SH-SY5Y (cell line): Measurements from ENCODE around the gene ARHGAP33.

Source experiments
- GATA2 ChIP-seq: IDR thresholded peaks from 2 replicates; pipeline ENCODE4 v1.6.1; 2011; ENCODE audit warnings: mild to moderate bottlenecking, low read depth, low read length
- GATA3 ChIP-seq: IDR thresholded peaks from 2 replicates; pipeline ENCODE4 v1.6.1; 2011; ENCODE audit warnings: low read depth, mild to moderate bottlenecking, low read length, moderate library complexity

Gene ARHGAP33

DNA sequence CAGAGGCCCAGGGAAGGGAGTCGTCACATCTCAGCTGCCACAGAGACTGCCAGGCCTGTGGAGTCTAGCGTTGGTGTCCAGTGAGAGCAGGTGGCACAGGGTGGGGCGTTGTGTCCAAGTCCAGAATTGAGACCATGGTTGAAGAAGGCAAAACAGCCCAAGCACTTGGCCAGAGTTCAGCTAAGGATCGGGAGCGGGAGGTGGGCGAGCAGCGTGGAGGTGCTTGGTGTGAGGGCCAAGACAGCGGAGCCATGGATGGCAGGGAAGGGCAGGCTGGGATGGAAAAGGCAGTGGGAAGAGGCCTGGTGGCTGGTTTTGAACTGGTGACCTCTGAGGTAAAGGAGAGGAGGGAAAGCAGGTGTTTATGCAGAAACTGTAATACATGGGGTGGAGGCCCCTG is 41.1 kb upstream of the ARHGAP33 start:
- no peak for TF ChIP-seq GATA2
- TF ChIP-seq GATA3 = no peak

GRCh38 chr19:35734889-35735288 is 40.5 kb upstream of the ARHGAP33 start:
- no peak for TF ChIP-seq GATA2
- no peak for TF ChIP-seq GATA3

DNA sequence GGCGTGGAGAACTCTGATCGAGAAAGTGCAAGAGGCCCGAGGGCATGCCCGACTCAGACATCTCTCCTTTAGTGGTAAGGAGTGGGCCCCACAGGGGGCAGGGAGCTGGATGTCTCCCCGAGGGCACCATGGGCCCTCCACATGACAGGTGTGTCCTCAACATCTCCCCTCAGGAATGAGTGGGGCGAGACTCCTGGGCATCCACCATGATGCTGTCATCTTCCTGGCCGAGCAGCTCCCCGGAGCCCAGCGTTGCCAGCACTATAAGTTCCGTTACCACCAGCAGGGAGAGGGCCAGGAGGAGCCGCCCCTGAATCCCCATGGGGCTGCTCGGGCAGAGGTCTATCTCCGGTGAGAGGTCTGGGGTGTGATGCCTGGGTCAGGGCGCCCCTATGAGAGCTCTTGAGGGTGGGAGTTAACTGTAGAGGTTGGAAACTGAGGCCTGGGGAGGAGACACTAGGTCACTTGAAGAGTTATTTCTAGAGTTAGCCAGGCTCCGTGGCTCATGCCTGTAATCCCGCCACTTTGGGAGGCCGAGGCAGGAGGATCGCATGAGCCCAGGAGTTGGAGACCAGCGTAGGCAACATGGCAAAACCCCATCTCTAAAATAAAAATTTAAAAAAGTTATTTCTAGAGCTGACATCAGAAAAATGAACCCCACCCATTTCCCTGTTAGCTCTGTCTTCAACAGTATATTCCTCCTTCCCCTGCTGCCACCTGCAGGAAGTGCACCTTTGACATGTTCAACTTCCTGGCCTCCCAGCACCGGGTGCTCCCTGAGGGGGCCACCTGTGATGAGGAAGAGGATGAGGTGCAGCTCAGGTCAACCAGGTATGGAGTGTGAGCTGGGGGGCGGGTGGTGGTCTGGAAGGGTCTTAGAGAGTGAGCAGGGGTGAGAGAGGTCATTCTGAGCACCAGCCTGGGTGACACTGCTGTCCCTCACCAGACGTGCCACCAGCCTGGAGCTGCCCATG is 38.2 kb upstream of the ARHGAP33 start:
- TF ChIP-seq GATA3 (no peak), GATA2 (no peak)

DNA sequence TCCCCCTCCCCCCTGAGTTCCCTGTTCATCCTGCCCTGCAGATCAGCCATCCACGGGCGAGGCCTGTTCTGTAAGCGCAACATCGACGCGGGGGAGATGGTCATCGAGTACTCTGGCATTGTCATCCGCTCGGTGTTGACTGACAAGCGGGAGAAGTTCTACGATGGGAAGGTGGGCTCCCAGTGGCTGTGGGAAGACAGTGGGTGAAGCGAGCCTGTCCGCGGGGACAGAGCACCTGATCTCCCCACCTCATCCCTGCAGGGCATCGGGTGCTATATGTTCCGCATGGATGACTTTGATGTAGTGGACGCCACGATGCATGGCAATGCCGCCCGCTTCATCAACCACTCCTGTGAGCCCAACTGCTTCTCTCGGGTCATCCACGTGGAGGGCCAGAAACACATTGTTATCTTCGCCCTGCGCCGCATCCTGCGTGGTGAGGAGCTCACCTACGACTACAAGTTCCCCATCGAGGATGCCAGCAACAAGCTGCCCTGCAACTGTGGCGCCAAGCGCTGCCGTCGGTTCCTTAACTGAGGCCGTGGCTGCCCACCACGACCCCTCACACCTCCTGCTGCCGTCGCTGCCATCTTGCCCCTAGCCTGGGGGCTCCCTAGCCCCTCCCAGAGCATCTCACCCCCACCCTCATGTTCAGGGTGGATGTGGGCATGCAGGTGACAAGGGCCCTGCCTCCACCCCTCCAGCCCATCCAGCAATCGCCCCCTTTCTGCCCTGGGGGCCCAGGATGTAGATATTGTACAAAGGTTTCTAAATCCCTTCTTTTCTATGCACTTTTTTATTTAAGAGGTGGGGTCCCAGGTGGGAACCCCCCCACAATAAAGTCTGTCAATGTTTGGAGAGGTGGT is 37.1 kb upstream of the ARHGAP33 start:
- TF ChIP-seq GATA2 (no peak), GATA3 (no peak)

DNA sequence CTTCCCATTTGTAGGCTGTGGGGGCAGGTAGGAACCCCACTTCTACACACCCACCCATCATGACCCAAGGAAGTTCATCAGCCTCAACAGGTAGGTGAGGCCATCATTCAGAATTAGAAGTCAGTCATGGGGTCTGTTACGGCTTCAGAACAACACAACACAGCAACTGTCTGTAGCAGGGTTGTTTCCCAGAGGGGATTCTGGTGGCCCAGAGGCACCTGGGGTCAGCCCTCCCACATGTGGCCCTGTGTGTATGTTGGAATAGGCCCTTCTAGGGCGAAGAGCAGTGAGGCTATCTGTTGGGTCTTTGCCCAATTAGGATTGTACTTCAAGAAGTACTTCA is 36.5 kb upstream of the ARHGAP33 start:
- no peak for TF ChIP-seq GATA3
- TF ChIP-seq GATA2 = no peak

DNA sequence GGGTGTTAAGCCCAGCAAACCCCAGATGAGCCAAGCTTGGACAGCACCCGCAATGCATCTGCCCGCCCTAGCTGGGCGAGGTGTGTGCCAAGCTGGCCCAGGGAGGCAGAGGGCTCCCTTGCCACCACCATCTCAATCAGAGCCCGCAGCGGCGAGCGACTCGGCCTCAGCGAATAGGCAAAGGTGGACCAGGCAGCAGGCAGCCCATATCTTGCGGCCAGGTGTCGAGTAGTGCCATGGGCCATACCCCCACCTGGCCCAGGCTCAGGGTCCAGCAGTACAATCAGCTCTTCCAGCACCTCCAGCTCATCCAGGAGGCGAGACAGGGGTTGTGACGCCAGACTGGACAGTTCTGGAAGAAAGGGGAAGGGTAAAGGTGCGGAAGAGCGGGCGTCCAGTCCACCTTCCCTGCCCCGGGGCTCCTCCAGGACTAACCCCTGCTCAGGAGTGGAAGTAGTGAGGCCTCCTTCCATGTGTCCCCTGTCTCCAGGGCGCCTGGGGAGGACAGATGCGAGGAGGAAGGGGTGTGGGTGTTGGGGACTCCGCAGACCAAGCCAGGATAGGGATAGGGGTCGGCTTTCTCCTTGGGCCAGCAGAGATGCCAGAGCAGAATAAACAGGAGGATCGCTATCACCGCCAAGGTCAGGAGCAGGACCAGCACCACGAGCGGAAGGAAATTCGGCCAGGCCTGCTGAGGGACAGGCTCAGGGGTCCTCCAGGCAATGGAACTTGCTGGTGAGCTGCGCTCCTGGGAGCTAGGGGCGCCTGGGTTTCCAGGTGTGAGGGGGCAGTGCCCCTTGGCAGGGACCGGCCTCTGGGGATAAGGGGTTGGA is 35.9 kb upstream of the ARHGAP33 start:
- no peak for TF ChIP-seq GATA3
- no peak for TF ChIP-seq GATA2

- peak; percentile 29; the same call in 1 of the 2 replicates for TF ChIP-seq GATA2
- no peak for TF ChIP-seq GATA3
These were observed 35.3 kb upstream of the ARHGAP33 start for GRCh38 chr19:35740108-35740422.

DNA sequence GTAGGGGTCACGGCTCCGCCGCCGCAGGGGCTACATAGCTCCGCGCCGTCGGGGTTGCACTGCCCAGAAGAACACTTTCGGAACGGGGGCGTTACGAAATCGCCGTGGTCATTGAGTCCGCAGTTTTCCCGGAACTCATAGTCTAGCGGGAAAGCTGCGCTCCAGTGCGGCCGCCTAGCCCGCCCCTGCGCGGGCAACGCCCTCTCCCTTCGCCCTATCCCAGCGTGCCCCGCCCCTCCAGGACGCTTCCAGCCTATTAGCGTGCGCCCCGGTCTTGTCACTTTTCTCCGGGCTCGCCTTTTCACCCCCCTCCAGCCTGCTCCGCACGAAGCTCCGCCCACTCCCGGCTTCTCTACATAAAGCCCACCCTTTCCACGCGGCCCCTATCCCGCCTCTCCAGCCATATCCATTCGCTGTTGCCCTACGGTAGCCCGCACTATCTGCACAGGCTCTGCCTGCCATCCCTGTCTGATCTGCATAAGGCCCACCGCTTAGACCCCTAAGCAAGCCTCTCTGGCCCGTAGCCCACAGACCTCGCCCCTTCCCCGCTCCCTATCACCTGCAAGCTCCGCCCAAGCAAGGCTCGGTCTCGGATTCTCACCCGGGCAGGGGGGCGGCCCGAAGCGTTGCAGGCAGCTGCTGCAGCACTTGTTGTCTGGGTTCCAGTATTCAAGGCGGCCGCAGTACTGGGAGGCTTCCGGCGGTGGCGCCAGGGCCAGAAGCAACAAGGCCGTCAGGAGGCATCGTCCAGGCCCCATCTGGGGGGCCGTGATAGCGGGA is 34.8 kb upstream of the ARHGAP33 start:
- TF ChIP-seq GATA3 = no peak
- TF ChIP-seq GATA2 = no peak

DNA sequence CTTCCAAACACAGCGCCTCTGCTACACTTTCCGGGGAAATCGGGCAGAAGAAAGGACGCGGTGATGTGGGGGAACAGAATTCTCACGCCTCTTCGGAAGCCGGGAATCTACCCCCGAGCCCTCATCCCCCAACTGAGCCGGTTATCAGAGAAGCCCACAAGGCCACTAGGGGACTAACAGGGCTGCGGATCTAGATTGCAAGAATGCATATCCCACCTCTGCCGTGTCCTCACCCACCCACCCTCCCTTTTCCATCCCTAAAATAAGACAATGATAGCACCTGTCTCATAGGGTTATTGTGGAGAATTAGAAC is 34.2 kb upstream of the ARHGAP33 start:
- TF ChIP-seq GATA2 = no peak
- no peak for TF ChIP-seq GATA3

GRCh38 chr19:35742121-35742724 is 33.1 kb upstream of the ARHGAP33 start, which contains the start of gene IGFLR1:
TSS of gene IGFLR1 (minus strand) at chr19:35742452. CDS start at chr19:35741180, 1,272 bp downstream.
- TF ChIP-seq GATA2 = no peak
- no peak for TF ChIP-seq GATA3

- TF ChIP-seq GATA3 = no peak
- no peak for TF ChIP-seq GATA2
These were observed 31.5 kb upstream of the ARHGAP33 start for GRCh38 chr19:35743640-35744429.

DNA sequence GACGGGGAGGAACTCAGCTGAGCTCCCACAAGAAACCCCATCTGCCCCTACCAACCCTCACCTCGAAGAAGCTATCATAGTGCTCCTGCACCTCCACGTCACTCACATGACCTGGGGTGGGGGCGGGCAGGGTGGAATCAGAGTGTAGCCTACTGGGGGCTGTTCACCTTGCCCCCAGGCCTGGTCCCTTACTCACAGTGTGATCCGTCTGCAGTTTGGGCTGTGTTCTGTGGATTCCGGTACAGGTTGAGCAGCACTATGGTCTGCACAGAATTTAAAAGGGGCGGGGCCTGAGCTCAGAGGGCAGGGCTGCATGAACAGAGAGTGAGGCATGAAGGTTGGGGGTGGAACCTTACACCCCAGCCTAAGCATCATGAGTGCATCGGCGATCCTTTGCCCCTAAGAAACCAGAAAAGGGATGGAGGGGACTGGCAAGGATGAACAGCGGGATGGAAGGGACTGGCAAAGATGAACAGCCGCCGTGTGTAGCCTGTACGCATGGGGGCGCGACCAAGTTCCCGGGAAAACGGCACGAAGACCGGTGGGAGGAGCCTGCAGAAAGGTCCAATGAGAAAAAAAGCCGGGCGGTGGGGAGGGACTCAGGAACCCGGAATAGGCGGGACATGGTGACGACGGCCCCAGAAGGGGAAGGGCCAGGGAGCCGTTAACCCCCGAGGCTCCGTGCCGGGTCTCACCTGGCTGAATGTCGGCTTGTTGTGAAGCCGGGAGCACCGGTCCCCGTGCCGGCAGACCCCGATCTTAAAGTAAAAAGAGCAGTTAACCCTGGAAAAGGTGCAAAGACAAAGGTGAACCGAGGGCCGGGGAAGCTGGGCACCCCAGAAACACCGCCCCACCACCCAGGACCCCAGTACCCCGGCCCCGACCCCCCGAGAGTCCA is 30.7 kb upstream of the ARHGAP33 start:
- TF ChIP-seq GATA3 (no peak), GATA2 (no peak)
